GM12892 (cell line): ENCODE measurements around the gene DLL4.

Experiments used
- POLR2A ChIP-seq: IDR thresholded peaks from 2 replicates; pipeline ENCODE4 v1.6.1; 2011; ENCODE audit warnings: low read depth, low read length, control low read depth
- POLR2AphosphoS5 ChIP-seq: IDR thresholded peaks from 2 replicates; pipeline ENCODE4 v1.6.1; 2011; ENCODE audit warnings: low read depth, low read length, control low read depth
- TAF1 ChIP-seq: IDR thresholded peaks from 2 replicates; pipeline ENCODE4 v1.6.1; 2011; ENCODE audit warnings: low read depth, mild to moderate bottlenecking, control low read depth, low read length, borderline replicate concordance

- no peak for TF ChIP-seq POLR2A
- no peak for TF ChIP-seq TAF1
- TF ChIP-seq POLR2AphosphoS5, result no peak
These were observed 26.2 kb downstream of the DLL4 start for GRCh38 chr15:40955141-40955903.
